GM10266 (cell line): ENCODE data around the gene TMEM174.

ENCODE experiments used
- DNase-seq: peaks from one replicate; pipeline ENCODE4 v3.0.0; 2012; ENCODE audit errors: extremely low spot score
- CTCF ChIP-seq: IDR thresholded peaks from 2 replicates; pipeline ENCODE4 v1.5.1; 2012; ENCODE audit warnings: mild to moderate bottlenecking, low read depth; ENCODE audit not compliant: control insufficient read depth, insufficient read depth; ENCODE audit errors: missing control alignments

Gene TMEM174

GRCh38 chr5:73160239-73160671 lies 12.7 kb upstream of the TMEM174 start:
- DNase-seq: no peak
- TF ChIP-seq CTCF: no peak

- TF ChIP-seq CTCF: no peak
- DNase-seq: no peak
These were observed 2.5 kb upstream of the TMEM174 start for GRCh38 chr5:73170522-73170921.

DNA sequence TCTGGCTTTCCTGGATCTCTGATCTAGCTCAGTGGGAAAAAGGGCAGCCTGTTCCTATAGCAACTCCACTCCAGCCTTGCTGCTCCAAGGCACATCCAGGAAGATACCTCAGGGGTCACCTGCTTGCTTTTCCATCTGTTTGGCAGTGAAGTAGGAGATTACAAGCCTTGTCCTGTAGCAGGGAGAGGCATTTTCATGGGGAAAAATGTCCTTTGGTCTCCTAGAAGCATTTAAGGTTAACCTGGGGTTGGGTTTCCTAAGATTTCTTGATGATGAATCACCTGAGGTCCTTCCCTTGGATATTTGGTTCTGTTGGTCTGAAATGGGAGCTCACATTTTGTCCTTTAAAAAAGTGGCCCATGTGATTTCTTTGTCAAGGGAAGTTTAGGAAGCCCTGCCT lies 1.5 kb upstream of the TMEM174 start:
- no peak for DNase-seq
- no peak for TF ChIP-seq CTCF

DNA sequence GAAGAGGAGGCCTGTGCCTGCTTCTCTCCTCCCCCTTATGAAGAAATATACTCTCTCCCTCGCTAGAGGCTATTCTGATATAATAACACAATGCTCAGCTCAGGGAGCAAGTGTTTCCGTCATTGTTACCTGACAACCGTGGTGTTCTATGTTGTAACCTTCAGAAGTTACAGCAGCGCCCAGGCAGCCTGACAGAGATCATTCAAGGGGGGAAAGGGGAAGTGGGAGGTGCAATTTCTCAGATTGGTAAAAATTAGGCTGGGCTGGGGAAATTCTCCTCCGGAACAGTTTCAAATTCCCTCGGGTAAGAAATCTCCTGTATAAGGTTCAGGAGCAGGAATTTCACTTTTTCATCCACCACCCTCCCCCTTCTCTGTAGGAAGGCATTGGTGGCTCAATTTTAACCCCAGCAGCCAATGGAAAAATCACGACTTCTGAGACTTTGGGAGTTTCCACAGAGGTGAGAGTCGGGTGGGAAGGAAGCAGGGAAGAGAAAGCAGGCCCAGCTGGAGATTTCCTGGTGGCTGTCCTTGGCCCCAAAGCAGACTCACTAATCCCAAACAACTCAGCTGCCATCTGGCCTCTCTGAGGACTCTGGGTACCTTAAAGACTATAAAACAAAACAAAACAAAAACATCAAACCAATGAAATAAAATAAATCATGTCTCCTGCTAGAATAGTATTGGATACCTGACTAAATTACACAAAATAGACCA lies 1.3 kb downstream of the TMEM174 start:
- no peak for TF ChIP-seq CTCF

GRCh38 chr5:73176250-73176649 lies 3.3 kb downstream of the TMEM174 start:
- no peak for TF ChIP-seq CTCF
- DNase-seq: no peak

More for the DNA sequence above, 1.3 kb downstream of the TMEM174 start:
- DNase-seq: no peak

DNA sequence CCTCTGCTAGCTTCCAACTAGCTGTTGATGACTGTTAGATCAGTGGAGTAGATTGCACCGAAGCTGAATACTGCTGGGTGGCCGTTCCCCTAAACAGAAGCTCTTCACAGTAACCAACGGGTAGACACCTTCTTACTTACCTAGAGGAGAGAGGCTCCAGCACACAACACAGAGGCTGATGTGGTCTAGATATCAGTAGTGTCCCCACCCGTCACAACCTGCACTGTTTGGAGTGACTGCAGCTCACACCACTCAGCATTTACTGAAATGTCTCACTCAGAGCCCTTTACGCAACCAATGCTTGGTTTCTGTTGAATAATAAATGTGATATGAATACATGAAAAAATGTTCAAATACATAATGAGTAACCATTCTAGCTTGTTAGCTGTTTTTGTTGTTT lies 5.3 kb downstream of the TMEM174 start:
- no peak for DNase-seq
- no peak for TF ChIP-seq CTCF

DNA sequence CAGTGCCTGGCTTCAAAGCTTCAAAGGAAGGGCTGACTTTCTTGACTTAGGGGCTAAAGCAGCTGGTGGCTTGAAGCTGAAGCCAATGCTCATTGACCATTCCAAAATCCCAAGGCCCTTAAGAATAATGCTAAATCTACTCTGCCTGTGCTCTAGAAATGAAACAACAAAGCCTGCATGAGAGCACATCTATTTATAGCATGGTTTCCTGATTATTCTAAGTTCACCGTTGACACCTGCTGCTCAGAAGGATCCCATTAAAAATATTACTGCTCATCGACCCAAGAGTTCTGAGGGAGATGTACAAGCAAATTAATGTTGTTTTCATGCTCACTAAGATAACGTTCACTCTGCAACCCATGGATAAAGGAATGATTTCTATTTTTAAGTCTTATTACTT lies 6.7 kb downstream of the TMEM174 start:
- DNase-seq: no peak
- no peak for TF ChIP-seq CTCF
